ENCODE data around the gene GJA3. TPM values are rescaled to one million over a fixed set of nuclear protein-coding genes. Genes with fewer than 3 reads are reported as not detected.
A peak's percentile ranks its signal among the peaks of the same experiment; 100 is the strongest.

Gene GJA3
- total and polyA plus RNA-seq, 2 donors (not counting 3 experiments of a cell fraction or from before 2014, with no cell fraction given), result not detected

- no peaks in the 10 kb centered on the region for H4K20me1 ChIP-seq (replicated peaks; ENCODE audit: control insufficient read depth, extremely low read depth, insufficient read depth, low read length)
These were observed 30.2 kb downstream of the GJA3 start for GRCh38 chr13:20130652-20131051.

More at GRCh38 chr13:20130652-20131051, 30.2 kb downstream of the GJA3 start:
- DNase-seq (ENCODE audit: low read depth, low spot score) (no peak), FAIRE-seq (peak; percentile 21)
- H2AFZ ChIP-seq (ENCODE audit: low read depth, low read length), result no peak overlapping the region
- no peak overlapping the region for H3K4me2 ChIP-seq (ENCODE audit: insufficient read depth, low read length)
- H3K36me3 ChIP-seq (ENCODE audit: control insufficient read depth in 2 of 2, extremely low read depth in 1 of 2, insufficient read depth in 2 of 2, low read length in 2 of 2), result no peaks in the 10 kb centered on the region
- no peak overlapping the region for H3K4me3 ChIP-seq (replicated peaks in 1 of 3; ENCODE audit: insufficient read depth in 1 of 3, low read depth in 1 of 3, low read length in 3 of 3)
- no peak overlapping the region for H3K27ac ChIP-seq (ENCODE audit: insufficient read depth, low read depth, low read length)
- ChIA-PET POLR2A (no interaction called here), CTCF (interaction anchor here (0.9 to 1.5 kb wide), 2 partner anchors 30 to 33 kb away, joined by 3 read pairs; partner anchors contain the start of gene GJA3)
- peaks cover 4% of the 10 kb centered on the region for H3K4me1 ChIP-seq (ENCODE audit: control insufficient read depth, extremely low read depth, insufficient read depth, low read length)
- TF ChIP-seq MYC (IDR thresholded peaks at IDR 0.05; ENCODE audit: low read depth, low read length) (no peak), JUN (IDR thresholded peaks at IDR 0.05; ENCODE audit: borderline replicate concordance, insufficient read depth, insufficient read length, low read depth) (no peak), POLR2AphosphoS5 (IDR thresholded peaks at IDR 0.05; ENCODE audit: insufficient read depth, low read depth, low read length) (no peak), GATA2 (IDR thresholded peaks at IDR 0.05; ENCODE audit: insufficient read depth, insufficient read length, low read depth, low read length) (no peak), MAX (IDR thresholded peaks at IDR 0.05; ENCODE audit: insufficient read depth, insufficient read length) (no peak), POLR2A (IDR thresholded peaks at IDR 0.05; ENCODE audit: low read depth, low read length) (no peak), CTCF (IDR thresholded peaks at IDR 0.05; ENCODE audit: extremely low read depth in 1 of 2, insufficient read depth in 1 of 2, low read depth in 1 of 2, low read length in 2 of 2) (no peak), EZH2 (IDR thresholded peaks at IDR 0.05; ENCODE audit: borderline replicate concordance, low read depth, low read length, severe bottlenecking) (no peak), FOS (IDR thresholded peaks at IDR 0.05; ENCODE audit: borderline replicate concordance, insufficient read depth, low read length) (no peak)
- peaks cover 21 to 27% of the 10 kb centered on the region in 2 experiments for H3K27me3 ChIP-seq (ENCODE audit: control insufficient read depth in 2 of 2, insufficient read depth in 2 of 2, low read length in 2 of 2)
- dilution Hi-C loops (cut with MboI; ENCODE audit: extremely low pct_ligation_motif_present, low sequenced_read_pairs) (no loop called here), intact Hi-C loops (cut with micrococcal nuclease) (no loop called here)
- H3K9me3 ChIP-seq (replicated peaks; ENCODE audit: control insufficient read depth, insufficient read depth, low read length), result no peaks in the 10 kb centered on the region
- H3K9ac ChIP-seq (replicated peaks; ENCODE audit: extremely low read depth, insufficient read depth, low read length), result no peak overlapping the region
- H3K79me2 ChIP-seq (ENCODE audit: control insufficient read depth, insufficient read depth, low read length), result no peaks in the 10 kb centered on the region
- BruUV-seq (replicated peaks), result no TSS peak
- H3K9me1 ChIP-seq (replicated peaks; ENCODE audit: control insufficient read depth, extremely low read depth, insufficient read depth, low read length), result no peaks in the 10 kb centered on the region

Measured in endothelial cell of umbilical vein (primary cell).